KMS-11 (cell line): Measurements from ENCODE around the gene CSNK1G2.
A peak's percentile ranks its signal among the peaks of the same experiment; 100 is the strongest.

Source experiments
- H2AFZ ChIP-seq: fragments of 200-600 bp; sonication (generic); 2 replicates; pipeline ENCODE4 v1.6.1; 2016; ENCODE audit warnings: antibody characterized with exemption, mixed run types, low read depth
- H3K27ac ChIP-seq: fragments of 200-600 bp; sonication (generic); 2 replicates; pipeline ENCODE4 v1.6.1; 2016; ENCODE audit warnings: mild to moderate bottlenecking, mixed run types
- H3K27me3 ChIP-seq: fragments of 200-600 bp; sonication (generic); 2 replicates; pipeline ENCODE4 v1.6.1; 2017; ENCODE audit warnings: mild to moderate bottlenecking, low read depth, mixed run types, moderate library complexity; ENCODE audit not compliant: insufficient read depth
- H3K36me3 ChIP-seq: fragments of 200-600 bp; sonication (generic); 2 replicates; pipeline ENCODE4 v1.6.1; 2017; ENCODE audit warnings: mild to moderate bottlenecking, mixed run types; ENCODE audit not compliant: insufficient read depth
- H3K4me1 ChIP-seq: fragments of 200-600 bp; sonication (generic); 2 replicates; pipeline ENCODE4 v1.6.1; 2016; ENCODE audit warnings: mild to moderate bottlenecking, low read depth, mixed run types; ENCODE audit not compliant: poor library complexity, severe bottlenecking
- H3K4me2 ChIP-seq: fragments of 200-600 bp; sonication (generic); 2 replicates; pipeline ENCODE4 v1.7.0; 2016; ENCODE audit warnings: mild to moderate bottlenecking, mixed run types
- H3K4me3 ChIP-seq: fragments of 200-600 bp; sonication (generic); IDR thresholded peaks from 2 replicates; pipeline ENCODE4 v1.6.1; 2017; ENCODE audit warnings: low read depth, low read length, mixed read lengths; ENCODE audit not compliant: insufficient read depth
- H3K79me2 ChIP-seq: fragments of 200-600 bp; sonication (generic); 2 replicates; pipeline ENCODE4 v1.6.1; 2016; ENCODE audit warnings: low read depth, mixed run types; ENCODE audit not compliant: insufficient read depth
- H3K9ac ChIP-seq: fragments of 200-600 bp; sonication (generic); 2 replicates; pipeline ENCODE4 v1.6.1; 2016; ENCODE audit warnings: mild to moderate bottlenecking, mixed run types
- H4K20me1 ChIP-seq: fragments of 200-600 bp; sonication (generic); 2 replicates; pipeline ENCODE4 v1.6.1; 2016; ENCODE audit warnings: mild to moderate bottlenecking, mixed run types; ENCODE audit not compliant: insufficient read depth
- CTCF ChIP-seq: fragments of 200-600 bp; sonication (generic); conservative IDR thresholded peaks from 2 replicates; pipeline ENCODE4 v1.6.1; 2017; ENCODE audit warnings: low read depth, mild to moderate bottlenecking, antibody characterized with exemption, low read length, moderate library complexity, mixed read lengths

The CSNK1G2 gene

GRCh38 chr19:1942078-1942933 lies 1.3 kb downstream of the CSNK1G2 start:
- H3K4me1 ChIP-seq = peaks cover 14% of the 10 kb centered on the region

GRCh38 chr19:1942934-1943555 lies 2.1 kb downstream of the CSNK1G2 start:
- Histone ChIP-seq H3K27ac (peak overlapping the region; percentile 85), H3K9ac (peak overlapping the region; percentile 74; the same call in 1 of the 2 replicates), H3K27me3 (no peaks in the 10 kb centered on the region), H3K4me2 (peak overlapping the region; percentile 88), H3K79me2 (peaks cover 55% of the 10 kb centered on the region), H2AFZ (no peak overlapping the region), H4K20me1 (peaks cover 9% of the 10 kb centered on the region; the same call in 1 of the 2 replicates), H3K36me3 (no peaks in the 10 kb centered on the region; the same call in 1 of the 2 replicates), H3K4me3 (no peak overlapping the region), H3K4me1 (peaks cover 14% of the 10 kb centered on the region)
- no peak for TF ChIP-seq CTCF

More at GRCh38 chr19:1942078-1942933, 1.3 kb downstream of the CSNK1G2 start:
- Histone ChIP-seq H3K9ac (peak overlapping the region; percentile 74), H4K20me1 (peaks cover 9% of the 10 kb centered on the region; the same call in 1 of the 2 replicates), H3K27me3 (no peaks in the 10 kb centered on the region), H3K4me2 (peak overlapping the region; percentile 88), H3K79me2 (peaks cover 48% of the 10 kb centered on the region), H3K36me3 (no peaks in the 10 kb centered on the region; the same call in 1 of the 2 replicates), H2AFZ (peak overlapping the region; percentile 27; the same call in 1 of the 2 replicates), H3K27ac (peak overlapping the region; percentile 85), H3K4me3 (no peak overlapping the region)
- TF ChIP-seq CTCF = no peak

- Histone ChIP-seq H3K36me3 (no peaks in the 10 kb centered on the region; the same call in 1 of the 2 replicates), H3K27ac (no peak overlapping the region; the same call in 1 of the 2 replicates), H2AFZ (no peak overlapping the region), H3K79me2 (peaks cover 62% of the 10 kb centered on the region), H4K20me1 (peaks cover 9% of the 10 kb centered on the region; the same call in 1 of the 2 replicates), H3K4me1 (peaks cover 14% of the 10 kb centered on the region), H3K9ac (no peak overlapping the region; the same call in 1 of the 2 replicates), H3K4me2 (peak overlapping the region; percentile 88; the same call in 1 of the 2 replicates), H3K4me3 (no peak overlapping the region), H3K27me3 (no peaks in the 10 kb centered on the region)
- no peak for TF ChIP-seq CTCF
Measured at GRCh38 chr19:1943661-1944087, 2.7 kb downstream of the CSNK1G2 start.

GRCh38 chr19:1944088-1944915 lies 3.3 kb downstream of the CSNK1G2 start:
- Histone ChIP-seq H2AFZ (no peak overlapping the region), H4K20me1 (peaks cover 9% of the 10 kb centered on the region; the same call in 1 of the 2 replicates), H3K4me1 (peaks cover 14% of the 10 kb centered on the region), H3K27me3 (no peaks in the 10 kb centered on the region), H3K9ac (no peak overlapping the region), H3K36me3 (no peaks in the 10 kb centered on the region; the same call in 1 of the 2 replicates), H3K4me3 (no peak overlapping the region), H3K79me2 (peaks cover 68% of the 10 kb centered on the region), H3K27ac (no peak overlapping the region), H3K4me2 (no peak overlapping the region)
- TF ChIP-seq CTCF = no peak
